HepG2 (cell line): ENCODE results near the gene TIMM10. TPM values are rescaled to one million over a fixed set of nuclear protein-coding genes. Genes with fewer than 3 reads are reported as not detected.

ENCODE experiments used
- ATAC-seq: fragments of 200-7000 bp; cut with Tn5 transposase; 3 replicates; pipeline ENCODE4 v1.9.1; 2020; ENCODE audit warnings: mild to moderate bottlenecking, moderate library complexity
- BruUV-seq: library from RNA; stranded (reverse); fragments of 400-500 nt; replicated peaks from 2 replicates; lab custom pipeline; 2021; lab: Mats Ljungman, UMichigan
- CTCF ChIA-PET: fragments of 300-600 bp; formaldehyde crosslinking; extraction: SDS; loops from one replicate; lab custom pipeline; 2021; ENCODE audit warnings: low total read pairs, inconsistent platforms, low intra/inter-chr PET ratio; lab: Yijun Ruan, JAX
- POLR2A ChIA-PET: fragments of 350-600 bp; sonication (Branson Sonifier 250); formaldehyde crosslinking; loops from one replicate; lab custom pipeline; 2020; ENCODE audit warnings: antibody characterized with exemption, inconsistent platforms; lab: Yijun Ruan, JAX
- DNase-seq: peaks from one replicate; pipeline ENCODE4 v3.0.0-alpha.2; 2015; ENCODE audit warnings: low spot score
- FAIRE-seq: peaks from 3 replicates; lab custom pipeline; 2011; peaks lifted over from hg19 to GRCh38; lab: Jason Lieb, UNC
- H2AFZ ChIP-seq: one replicate; pipeline ENCODE4 v1.6.1; 2011; ENCODE audit warnings: low read length, inconsistent platforms
- H3K27ac ChIP-seq: fragments of 300-600 bp; 3 replicates; pipeline ENCODE4 v1.8.0; 2011; ENCODE audit warnings: mixed run types, mild to moderate bottlenecking, mixed read lengths, low read length, inconsistent platforms; ENCODE audit not compliant: insufficient read depth; ENCODE audit errors: extremely low read length
- H3K27me3 ChIP-seq, 2 experiments: fragments of 200-600 bp in 1 of 2; 2 replicates in 1 of 2; 3 replicates in 1 of 2; pipeline versions ENCODE4 v1.6.0 to v1.8.0; 2011; ENCODE audit warnings: low read length in 2 of 2, mild to moderate bottlenecking in 2 of 2, moderate library complexity in 2 of 2, inconsistent platforms in 1 of 2; ENCODE audit not compliant: insufficient read depth in 2 of 2, control insufficient read depth in 1 of 2
- H3K36me3 ChIP-seq, 2 experiments: fragments of 200-600 bp in 1 of 2; replicated peaks in 1 of 2; 2 replicates in 1 of 2; 3 replicates in 1 of 2; pipeline versions ENCODE4 v1.5.1 to v1.8.0; 2011; ENCODE audit warnings: low read length in 2 of 2, inconsistent platforms in 1 of 2; ENCODE audit not compliant: insufficient read depth in 2 of 2, control insufficient read depth in 1 of 2
- H3K4me1 ChIP-seq: 2 replicates; pipeline ENCODE4 v1.5.1; 2012; ENCODE audit warnings: low read length, inconsistent platforms; ENCODE audit not compliant: insufficient read depth
- H3K4me2 ChIP-seq: 2 replicates; pipeline ENCODE4 v1.6.0; 2011; ENCODE audit warnings: low read depth, low read length, inconsistent platforms
- H3K4me3 ChIP-seq, 3 experiments: fragments of 200-600 bp in 1 of 3; sonication (generic), shearing (Covaris generic) in 1 of 3; replicated peaks in 1 of 3; 2 replicates each; pipeline ENCODE4 v1.5.1; 2011 to 2016; ENCODE audit warnings: low read length in 3 of 3, inconsistent platforms in 2 of 3, low read depth in 2 of 3, mild to moderate bottlenecking in 2 of 3, control low read depth in 1 of 3, mixed read lengths in 1 of 3; ENCODE audit not compliant: insufficient read depth in 1 of 3
- H3K79me2 ChIP-seq: one replicate; pipeline ENCODE4 v1.6.1; 2011; ENCODE audit warnings: low read length, inconsistent platforms; ENCODE audit not compliant: insufficient read depth
- H3K9ac ChIP-seq: 2 replicates; pipeline ENCODE4 v1.6.0; 2011; ENCODE audit warnings: mild to moderate bottlenecking, low read depth, low read length, inconsistent platforms; ENCODE audit not compliant: insufficient read depth
- H3K9me3 ChIP-seq: 2 replicates; pipeline ENCODE4 v1.5.1; 2012; ENCODE audit warnings: mild to moderate bottlenecking, low read length
- H4K20me1 ChIP-seq: 2 replicates; pipeline ENCODE4 v1.6.0; 2011; ENCODE audit warnings: inconsistent platforms, mild to moderate bottlenecking, low read length, moderate library complexity; ENCODE audit not compliant: insufficient read depth
- ARHGAP35 ChIP-seq: sonication (generic); formaldehyde crosslinking; IDR thresholded peaks from 2 replicates; pipeline ENCODE4 v1.9.0; 2022; ENCODE audit warnings: mild to moderate bottlenecking, inconsistent platforms, moderate library complexity, missing genetic modification reagents, borderline replicate concordance
- FOXC1 ChIP-seq: sonication (generic); formaldehyde crosslinking; IDR thresholded peaks from 2 replicates; pipeline ENCODE4 v1.8.0; 2022; ENCODE audit warnings: mild to moderate bottlenecking, missing genetic modification reagents, borderline replicate concordance
- KDM6A ChIP-seq: IDR thresholded peaks from 2 replicates; pipeline ENCODE4 v1.6.1; 2016; ENCODE audit warnings: low read depth
- NFE2L2 ChIP-seq: fragments of 150-350 bp; IDR thresholded peaks from 2 replicates; pipeline ENCODE4 v1.6.1; 2014; ENCODE audit warnings: low read length
- PAF1 ChIP-seq: IDR thresholded peaks from 2 replicates; pipeline ENCODE4 v1.6.1; 2016; ENCODE audit warnings: missing genetic modification reagents, missing compliant biosample characterization
- RCOR2 ChIP-seq: IDR thresholded peaks from 2 replicates; pipeline ENCODE4 v1.6.1; 2016; ENCODE audit warnings: missing biosample characterization, missing genetic modification reagents
- REST ChIP-seq, 2 experiments: IDR thresholded peaks; 2 replicates each; pipeline ENCODE4 v1.6.1; 2011 to 2012; ENCODE audit warnings: low read length in 2 of 2, borderline replicate concordance in 1 of 2, low read depth in 1 of 2, mild to moderate bottlenecking in 1 of 2, moderate library complexity in 1 of 2
- SNRNP70 ChIP-seq: fragments of 200-400 bp; formaldehyde crosslinking; IDR thresholded peaks from 2 replicates; pipeline ENCODE4 v1.6.1; 2017; ENCODE audit warnings: mild to moderate bottlenecking, low read depth, low read length, moderate library complexity
- TOPORS ChIP-seq: sonication (generic); formaldehyde crosslinking; IDR thresholded peaks from 2 replicates; pipeline ENCODE4 v1.8.0; 2023; ENCODE audit warnings: mild to moderate bottlenecking, missing genetic modification reagents
- ZHX2 ChIP-seq, 2 experiments: sonication (generic) in 1 of 2; formaldehyde crosslinking in 1 of 2; IDR thresholded peaks; 2 replicates each; pipeline versions ENCODE4 v1.6.1 to v1.9.0; 2014 to 2022; ENCODE audit warnings: antibody characterized with exemption in 1 of 2, borderline replicate concordance in 1 of 2, inconsistent platforms in 1 of 2, low read depth in 1 of 2, missing genetic modification reagents in 1 of 2
- ZNF274 ChIP-seq: sonication (generic); formaldehyde crosslinking; IDR thresholded peaks from 2 replicates; pipeline ENCODE4 v1.5.1; 2020; ENCODE audit warnings: mild to moderate bottlenecking, missing genetic modification reagents
- ZNF766 ChIP-seq: sonication (generic); formaldehyde crosslinking; IDR thresholded peaks from 2 replicates; pipeline ENCODE4 v1.5.0; 2020; ENCODE audit warnings: missing genetic modification reagents, borderline replicate concordance
- ZNF879 ChIP-seq: sonication (generic); formaldehyde crosslinking; IDR thresholded peaks from 2 replicates; pipeline ENCODE4 v1.8.1; 2023; ENCODE audit warnings: missing genetic modification reagents
- WGBS: methylation state at CpG from one replicate; pipeline ENCODE4 v1.1.6; 2017; ENCODE audit warnings: low lambda C conversion rate; 5-methylcytosine and 5-hydroxymethylcytosine counted together
- in situ Hi-C: cut with HindIII; loops from 2 replicates; pipeline ENCODE4 v1.10.0; 2017; ENCODE audit warnings: low pct_unique_long_range_greater_than_20kb; ENCODE audit not compliant: extremely low pct_ligation_motif_present
- intact Hi-C: fragments of 100-400 bp; cut with micrococcal nuclease; formaldehyde crosslinking; loops from one replicate; pipeline ENCODE4 v1.10.0; 2022; ENCODE audit not compliant: unreplicated experiment
- polyA plus RNA-seq, 8 experiments: library from polyadenylated mRNA; depleted of rRNA in 3 of 8; stranded (reverse) in 7 of 8; unstranded in 1 of 8; fragments of >200 nt; fragmentation: Illumina TruSeq in 4 of 8; extraction: Trizol in 4 of 8; gene quantifications; 2 replicates each; pipeline versions ENCODE4 v1.2.1 to v1.2.3, GENCODE V29; 2011 to 2016; ENCODE audit warnings: low read depth in 4 of 8, missing spikeins in 1 of 8, mixed read lengths in 1 of 8; ENCODE audit not compliant: insufficient read depth in 1 of 8
- total RNA-seq, 5 experiments: library from RNA; depleted of rRNA; stranded (reverse); fragments of >200 nt; fragmentation: Illumina TruSeq; extraction: Trizol; gene quantifications; 2 replicates each; pipeline ENCODE4 v1.2.3, GENCODE V29; 2016; ENCODE audit warnings: low read depth in 1 of 5

Gene TIMM10
- total and polyA plus RNA-seq, 2 of the 13 experiments (the other 11 are each of a cell fraction or from before 2014, with no cell fraction given), result 67.8 to 82.2 TPM

DNA sequence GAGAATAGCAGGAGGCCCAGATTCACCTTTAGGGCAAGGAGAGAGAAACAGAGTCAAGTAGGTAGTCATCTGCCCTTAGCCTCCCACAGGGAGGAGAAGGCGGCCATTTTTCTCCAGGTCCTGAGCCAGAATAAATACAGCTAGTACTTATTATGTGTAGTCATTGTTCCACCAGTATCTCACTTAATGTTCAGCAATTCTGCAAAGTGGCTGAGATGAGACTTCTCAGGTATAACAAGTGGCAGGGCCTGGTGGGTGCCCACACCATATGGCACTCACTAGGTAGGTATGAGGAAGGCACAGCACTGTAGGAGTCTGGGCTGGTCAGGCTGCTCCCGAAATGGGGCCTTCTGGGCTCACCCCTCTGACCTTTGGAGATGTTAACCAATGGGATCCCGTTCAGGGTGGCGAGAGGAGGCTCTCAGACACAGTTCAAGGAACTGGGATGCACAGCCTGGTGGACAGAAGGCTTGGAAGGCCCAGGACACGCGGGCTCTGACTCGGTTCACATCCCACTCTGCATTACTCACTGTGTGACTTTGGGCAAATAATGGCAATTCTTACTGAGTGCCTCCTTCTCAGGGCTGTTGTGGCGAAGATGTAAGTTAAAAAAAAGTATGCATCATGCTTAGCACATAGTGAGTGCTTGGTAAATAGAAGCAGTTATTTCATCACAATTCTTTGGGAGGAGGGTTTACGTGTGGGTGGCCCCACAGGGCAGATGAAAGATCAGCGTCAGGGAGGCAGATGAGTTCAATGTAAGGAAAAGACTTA, 45.1 kb downstream of the TIMM10 start:
- Histone ChIP-seq H4K20me1 (no peaks in the 10 kb centered on the region), H3K27ac (no peak overlapping the region), H2AFZ (no peak overlapping the region), H3K4me2 (no peak overlapping the region), H3K79me2 (no peaks in the 10 kb centered on the region), H3K4me1 (peaks cover 9% of the 10 kb centered on the region), H3K27me3 (no peaks in the 10 kb centered on the region), H3K9me3 (no peaks in the 10 kb centered on the region), H3K9ac (no peak overlapping the region), H3K36me3 (peaks cover 40 to 69% of the 10 kb centered on the region in 2 experiments), H3K4me3 (no peak overlapping the region)
- WGBS, result 97% methylated on average over 10 of the region's 10 CpGs
- POLR2A ChIA-PET, result interaction anchor here (1.3 kb wide), 1 partner anchor 45 kb away, joined by 3 read pairs; no protein-coding TSS in a partner anchor
- in situ Hi-C loops (no loop called here), intact Hi-C loops (no loop called here)
- DNase-seq, result no peak
- FAIRE-seq, result no peak
- CTCF ChIA-PET, result no interaction called here
- ATAC-seq, result no peak
- BruUV-seq, result no TSS peak
- TF ChIP-seq ZHX2 (IDR thresholded peaks at IDR 0.05; ENCODE audit: low read depth) (no peak), ZHX2 (CRISPR knock-in tag; IDR thresholded peaks at IDR 0.05; ENCODE audit: borderline replicate concordance) (no peak), KDM6A (CRISPR knock-in tag) (no peak), NFE2L2 (no peak), SNRNP70 (no peak), ZNF879 (CRISPR knock-in tag) (no peak), RCOR2 (CRISPR knock-in tag) (no peak), REST (IDR thresholded peaks at IDR 0.05; ENCODE audit: borderline replicate concordance in 1 of 2, low read depth in 1 of 2, low read length in 2 of 2) (no peak), ZNF766 (CRISPR knock-in tag) (no peak), PAF1 (no peak), ARHGAP35 (CRISPR knock-in tag) (no peak), TOPORS (CRISPR knock-in tag) (no peak), ZNF274 (CRISPR knock-in tag) (no peak), FOXC1 (CRISPR knock-in tag) (no peak)
